COLO668 (cell line): ENCODE measurements around the gene SAP30.

Experiments
- DNase-seq: peaks from one replicate; lab custom pipeline; 2025; ENCODE audit not compliant: unreplicated experiment; lab: John Stamatoyannopoulos, UW

SAP30 gene

DNA sequence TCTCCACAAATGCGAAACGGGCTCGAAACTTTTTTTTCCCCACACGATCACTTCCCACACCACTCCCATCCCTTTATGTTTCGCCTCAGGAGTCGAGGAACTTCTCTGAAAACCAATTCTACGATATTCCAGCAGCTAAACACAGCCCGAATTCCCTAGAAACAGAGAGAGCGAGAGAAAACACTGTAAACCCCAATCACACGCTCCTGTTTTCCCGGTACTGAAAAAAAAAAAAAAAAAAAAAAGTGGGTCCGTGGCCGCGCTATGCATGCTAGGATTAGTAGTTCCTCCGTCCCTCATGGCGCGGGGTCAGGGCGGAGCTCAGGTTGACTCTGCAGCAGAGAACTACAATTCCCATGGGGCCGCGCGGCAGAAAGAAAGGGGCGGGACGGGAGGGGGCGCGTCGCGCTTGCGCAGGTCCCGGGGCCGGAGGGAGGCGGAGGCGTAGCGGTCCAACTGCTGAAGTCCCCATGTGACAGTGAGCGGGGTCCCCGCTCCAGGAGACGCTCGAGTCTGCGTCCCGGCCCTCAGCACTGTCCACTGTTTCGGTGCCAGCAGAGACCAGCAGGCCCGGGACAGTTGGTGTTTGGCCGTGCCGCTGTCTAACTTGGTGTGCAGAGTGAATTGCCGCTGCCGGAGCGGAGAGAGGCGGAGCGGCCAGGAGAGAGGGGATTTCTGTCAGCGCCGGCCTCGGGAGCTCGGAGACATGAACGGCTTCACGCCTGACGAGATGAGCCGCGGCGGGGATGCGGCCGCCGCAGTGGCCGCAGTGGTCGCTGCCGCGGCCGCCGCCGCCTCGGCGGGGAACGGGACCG lies at the start of gene SAP30:
TSS of gene SAP30 (plus strand) at position 478 of the 815 bp plus-strand sequence. CDS start at position 707, 229 bp downstream.
- peak; percentile 98 for DNase-seq

- DNase-seq, result no peak
Measured at GRCh38 chr4:173325007-173325736, 45.6 kb upstream of the SAP30 start.

DNA sequence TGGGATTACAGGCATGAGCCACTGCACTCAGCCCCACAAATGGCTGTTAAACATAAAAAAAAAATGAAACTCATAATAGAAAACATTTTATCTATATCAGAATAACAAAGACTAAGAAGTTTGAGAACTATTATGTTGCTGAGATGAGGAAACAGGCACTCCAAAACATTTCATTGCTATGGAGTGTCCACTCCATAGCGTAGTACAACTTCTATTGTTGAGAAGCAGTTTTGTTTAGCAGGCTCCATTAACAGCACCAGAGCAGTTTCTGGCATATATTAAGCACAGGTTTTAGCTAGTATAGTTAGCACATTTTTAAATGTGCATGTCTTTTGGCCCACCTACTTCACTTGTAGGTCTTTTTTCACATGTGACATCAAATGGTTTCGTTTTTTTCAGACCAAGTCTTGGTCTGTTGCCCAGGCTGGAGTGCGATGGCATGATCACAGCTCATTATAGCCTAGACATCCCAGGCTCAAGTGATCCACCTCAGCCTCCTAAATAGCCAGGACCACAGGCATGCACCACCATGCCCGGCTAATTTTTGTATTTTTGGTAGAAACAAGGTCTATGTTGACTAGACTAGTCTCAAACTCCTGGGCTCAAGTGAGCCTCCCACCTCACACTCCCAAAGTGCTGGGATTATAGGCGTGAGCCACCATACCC lies 42.4 kb upstream of the SAP30 start:
- DNase-seq, result no peak

GRCh38 chr4:173330590-173330989 lies 40.2 kb upstream of the SAP30 start:
- DNase-seq, result no peak

DNA sequence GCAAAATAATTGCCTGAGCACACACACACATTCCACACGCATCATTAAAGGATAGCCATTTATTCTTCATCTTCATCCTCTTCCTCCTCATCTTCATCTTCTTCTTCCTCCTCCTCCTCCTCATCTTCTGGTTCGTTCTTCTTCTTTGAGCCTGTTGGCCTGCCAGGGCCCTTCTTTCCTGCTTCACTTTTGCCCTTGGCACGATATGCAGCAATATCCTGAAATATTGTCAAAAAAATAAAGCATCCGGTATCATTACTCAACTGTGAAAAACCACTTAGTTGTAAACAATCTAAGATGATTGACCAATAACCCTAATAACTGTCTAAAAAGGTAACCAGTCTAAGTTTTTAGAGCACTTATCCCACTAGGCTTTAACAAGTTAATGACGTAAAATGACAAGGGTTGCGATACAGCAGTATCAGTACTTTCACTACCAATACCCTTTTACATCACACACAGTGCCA lies 38.7 kb upstream of the SAP30 start:
- DNase-seq, result no peak

DNA sequence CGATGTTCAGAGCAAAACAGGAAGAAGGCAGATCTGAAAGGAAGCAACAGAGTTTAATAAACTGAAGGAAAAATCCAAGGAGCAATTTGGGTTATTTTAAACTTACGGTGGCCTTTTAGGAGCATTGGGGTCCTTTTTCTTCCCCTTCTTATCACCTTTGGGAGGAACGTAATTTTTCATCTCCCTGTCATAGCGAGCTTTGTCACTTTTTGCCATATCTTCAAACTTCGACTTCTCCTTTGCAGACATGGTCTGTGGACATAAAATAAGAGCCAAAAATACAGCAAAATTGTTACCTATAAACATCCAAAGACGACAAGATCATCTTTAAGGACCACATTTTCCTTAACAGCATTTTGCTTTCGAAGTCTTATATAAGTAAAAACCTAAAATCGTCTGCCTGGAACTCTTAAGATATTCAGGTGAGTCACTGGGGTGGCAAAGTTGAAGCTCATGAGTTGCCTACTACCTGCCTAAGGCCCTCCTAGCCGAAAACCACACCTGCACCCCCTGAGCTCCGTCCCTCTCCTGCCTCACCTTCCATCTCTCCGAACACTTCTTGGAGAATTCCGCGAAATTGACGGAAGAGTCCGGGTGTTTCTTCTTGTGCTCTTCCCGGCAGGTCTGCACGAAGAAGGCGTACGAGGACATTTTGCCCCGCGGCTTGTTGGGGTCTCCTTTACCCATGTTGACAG lies 37.6 kb upstream of the SAP30 start:
- no peak for DNase-seq

DNA sequence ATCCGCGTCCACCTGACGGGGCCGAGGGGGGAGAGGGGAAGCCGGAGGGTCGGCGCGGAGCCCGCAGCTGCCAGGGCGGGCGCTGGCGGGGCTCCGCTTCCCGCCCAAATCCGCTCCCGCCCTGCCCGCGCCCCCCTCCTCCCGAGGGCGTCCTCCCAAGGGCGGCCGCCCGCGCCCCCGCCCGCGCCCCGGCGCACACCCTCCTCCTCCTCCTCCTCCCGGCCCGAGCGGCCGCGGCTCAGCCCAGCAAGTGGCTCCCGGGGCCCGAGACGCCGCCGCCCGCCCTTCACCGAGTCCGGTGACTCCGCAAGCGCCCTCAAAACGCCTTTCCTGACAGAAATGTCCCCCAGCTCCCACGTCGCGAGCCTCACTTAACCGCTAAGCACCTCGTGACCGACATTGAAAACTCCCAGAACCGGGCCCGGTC lies 37.1 kb upstream of the SAP30 start:
- peak; percentile 65 for DNase-seq

DNA sequence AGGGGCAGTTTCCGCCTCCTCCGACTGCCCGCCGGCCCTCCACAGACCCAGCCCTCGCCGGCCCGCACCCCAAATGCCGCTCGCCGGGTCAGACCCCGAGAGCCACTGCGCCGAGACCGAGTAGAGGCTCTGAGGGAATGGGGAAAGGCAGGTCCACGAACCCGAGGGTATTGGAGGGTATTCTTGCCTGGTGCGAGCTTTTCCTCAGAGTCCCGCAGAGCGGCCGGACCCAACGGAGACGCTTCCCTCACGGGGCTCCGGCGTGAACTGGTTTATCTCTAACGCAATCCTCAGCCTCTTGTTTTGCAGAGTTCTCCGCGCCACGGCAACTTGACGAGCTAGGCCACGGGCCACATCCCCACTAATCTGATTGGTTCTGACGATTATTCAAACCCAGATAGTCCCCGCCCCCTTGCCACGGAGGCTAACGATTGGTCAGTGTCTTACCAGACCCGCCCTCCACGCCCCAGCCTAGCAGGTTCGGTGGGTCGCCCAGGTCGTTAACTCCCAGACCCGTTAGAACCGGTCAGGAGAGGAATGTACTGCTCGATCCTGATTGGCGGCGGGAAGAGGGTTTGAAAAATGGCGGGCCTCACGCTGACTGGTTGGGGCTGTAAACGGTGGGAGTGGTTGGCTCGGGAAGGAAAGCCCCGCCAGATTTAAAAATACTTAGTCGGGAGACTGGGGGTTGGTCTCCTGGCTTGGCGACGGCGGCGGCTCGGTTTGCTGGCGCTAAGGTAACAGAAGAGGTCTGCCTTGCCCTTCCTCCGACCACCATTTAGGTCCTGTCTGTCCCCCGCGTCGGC lies 36.5 kb upstream of the SAP30 start, which contains the start of gene HMGB2:
TSS of gene HMGB2 (minus strand) at position 274 of the 806 bp plus-strand sequence. CDS start 709 bp downstream, outside the sequence.
- peak; percentile 99 for DNase-seq

GRCh38 chr4:173334891-173335752 lies 35.6 kb upstream of the SAP30 start:
- peak; percentile 93 for DNase-seq

DNA sequence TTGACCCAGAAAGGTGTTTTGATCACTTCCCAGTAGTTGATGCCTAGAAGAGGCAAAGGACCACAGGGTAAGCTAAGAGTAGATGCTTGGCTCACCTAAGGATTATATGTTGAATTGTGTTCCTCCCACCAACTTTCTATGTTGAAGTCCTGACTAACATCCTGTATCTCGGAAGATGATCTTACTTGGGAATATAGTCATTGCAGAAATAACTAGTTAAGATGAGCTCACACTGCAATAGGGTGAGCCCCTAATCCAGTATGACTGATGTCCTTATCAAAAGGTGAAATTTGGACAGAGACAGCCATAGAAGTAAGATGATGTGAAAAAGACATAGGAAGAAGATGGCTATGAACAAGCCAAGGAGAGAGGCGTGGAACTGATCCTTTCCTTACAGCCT lies 33.3 kb upstream of the SAP30 start:
- DNase-seq, result no peak

DNA sequence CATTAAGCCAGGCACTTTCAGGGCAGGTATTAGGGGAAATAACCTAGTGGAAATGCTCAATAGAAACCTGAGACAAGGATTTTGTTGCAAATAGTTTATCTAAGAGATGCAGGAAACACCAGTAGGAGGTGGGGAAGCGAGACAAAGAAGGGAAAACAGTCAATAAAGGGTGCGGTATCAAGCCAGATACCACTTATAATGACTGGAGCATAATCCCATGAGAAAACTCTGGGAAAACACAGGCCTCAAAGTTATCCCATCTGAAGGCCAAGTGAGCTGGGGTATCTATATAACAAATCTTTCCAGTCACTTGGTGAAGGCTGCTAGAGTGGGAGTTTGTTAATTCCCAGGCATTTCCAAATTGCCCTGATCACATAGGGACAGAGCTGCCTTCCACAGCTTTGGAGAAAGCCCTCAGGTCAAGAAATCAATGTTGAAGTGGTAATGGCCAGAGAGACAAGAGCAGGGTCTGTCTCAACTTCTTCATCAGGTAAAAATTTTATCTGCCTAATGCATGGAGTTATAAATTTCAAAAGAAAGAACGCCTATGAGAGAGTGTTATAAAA lies 26.8 kb upstream of the SAP30 start:
- DNase-seq, result no peak

- DNase-seq, result no peak
Measured at GRCh38 chr4:173345648-173346047, 25.1 kb upstream of the SAP30 start.

DNA sequence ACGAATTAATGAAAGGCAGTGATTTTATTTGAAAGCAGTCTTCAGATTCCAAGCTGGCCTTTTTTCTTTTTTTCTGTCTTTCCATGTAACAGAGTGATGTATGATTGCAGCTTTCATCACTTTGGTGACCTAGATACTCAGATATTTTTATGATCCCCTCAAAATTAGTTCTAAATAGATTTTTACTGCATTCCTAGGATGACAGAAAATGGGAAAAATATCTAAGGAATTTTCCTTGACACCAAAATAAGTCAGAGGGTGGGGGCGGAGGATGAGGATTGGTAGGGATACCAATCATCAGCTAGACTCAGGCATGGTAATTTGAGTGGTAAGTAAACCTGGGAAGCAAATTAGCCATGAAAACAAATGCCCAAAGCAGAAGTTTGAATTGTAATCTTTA lies 24.7 kb upstream of the SAP30 start:
- DNase-seq, result no peak

DNA sequence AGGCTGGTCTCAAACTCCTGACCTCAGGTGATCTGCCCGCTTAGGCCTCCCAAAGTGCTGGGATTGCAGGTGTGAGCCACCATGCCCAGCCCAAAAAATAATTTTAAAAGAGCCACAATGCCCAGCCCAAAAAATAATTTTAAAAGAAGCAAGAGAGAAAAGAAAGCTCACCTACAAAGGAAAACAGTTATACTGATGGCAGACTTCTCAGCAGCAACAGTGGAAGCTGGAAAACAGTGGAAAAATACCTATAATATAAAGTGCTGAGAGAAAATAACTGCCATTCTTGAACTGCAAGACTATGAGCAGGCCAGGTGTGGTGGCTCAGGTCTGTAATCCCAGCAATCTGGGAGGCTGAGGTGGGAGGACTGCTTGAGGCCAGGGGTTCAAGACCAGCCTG lies 23.3 kb upstream of the SAP30 start:
- no peak for DNase-seq

DNA sequence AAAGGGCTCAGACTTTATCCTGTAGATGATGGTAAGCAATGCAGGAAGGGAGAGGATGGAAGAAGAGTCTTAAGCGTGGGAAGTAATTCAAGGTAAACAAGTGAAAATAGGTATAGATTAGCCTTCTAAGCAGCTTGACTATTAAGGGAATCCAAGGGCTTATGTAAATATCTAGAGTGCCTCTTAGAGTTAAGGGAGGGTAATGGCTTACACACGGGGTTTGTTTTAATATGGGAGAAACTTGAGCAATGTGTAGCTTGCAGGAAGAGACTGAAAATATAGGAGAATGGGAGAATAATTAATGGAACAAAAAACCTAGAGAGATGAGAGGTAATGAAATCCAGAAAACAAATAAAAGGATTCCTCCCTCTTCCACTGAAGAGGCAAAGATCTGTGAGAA lies 12.8 kb upstream of the SAP30 start:
- DNase-seq, result no peak

DNA sequence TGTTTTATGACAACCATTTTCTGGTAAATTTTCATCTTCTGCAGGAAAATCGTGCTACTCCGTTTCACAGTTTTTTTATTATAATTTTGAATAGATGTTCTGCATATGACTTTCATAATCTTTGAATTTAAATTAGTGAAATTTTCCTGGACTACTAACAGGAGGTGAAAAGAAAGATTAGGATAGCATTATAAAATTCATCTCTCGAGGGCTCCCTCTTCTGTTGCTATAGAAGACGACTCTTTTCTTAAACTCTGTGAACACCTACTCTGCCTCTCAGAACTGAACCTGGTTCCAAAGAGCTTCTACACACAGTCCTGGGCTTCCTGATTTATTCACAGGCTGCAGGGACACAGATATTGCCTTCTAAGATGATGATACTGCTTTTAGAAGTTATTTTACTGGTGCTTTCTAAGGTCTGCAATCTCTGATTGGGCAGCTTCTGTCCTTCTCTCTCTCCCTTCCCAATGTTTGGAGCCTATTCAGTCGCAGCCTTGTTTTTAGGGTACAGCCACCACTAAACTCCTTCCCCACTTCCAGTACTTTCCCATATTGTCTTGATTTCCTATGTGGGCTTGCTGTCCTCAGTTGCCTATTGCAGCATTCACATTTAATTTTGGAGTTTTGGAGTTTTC lies 10.1 kb upstream of the SAP30 start:
- DNase-seq, result no peak

GRCh38 chr4:173362666-173363065 lies 8.1 kb upstream of the SAP30 start:
- no peak for DNase-seq

DNA sequence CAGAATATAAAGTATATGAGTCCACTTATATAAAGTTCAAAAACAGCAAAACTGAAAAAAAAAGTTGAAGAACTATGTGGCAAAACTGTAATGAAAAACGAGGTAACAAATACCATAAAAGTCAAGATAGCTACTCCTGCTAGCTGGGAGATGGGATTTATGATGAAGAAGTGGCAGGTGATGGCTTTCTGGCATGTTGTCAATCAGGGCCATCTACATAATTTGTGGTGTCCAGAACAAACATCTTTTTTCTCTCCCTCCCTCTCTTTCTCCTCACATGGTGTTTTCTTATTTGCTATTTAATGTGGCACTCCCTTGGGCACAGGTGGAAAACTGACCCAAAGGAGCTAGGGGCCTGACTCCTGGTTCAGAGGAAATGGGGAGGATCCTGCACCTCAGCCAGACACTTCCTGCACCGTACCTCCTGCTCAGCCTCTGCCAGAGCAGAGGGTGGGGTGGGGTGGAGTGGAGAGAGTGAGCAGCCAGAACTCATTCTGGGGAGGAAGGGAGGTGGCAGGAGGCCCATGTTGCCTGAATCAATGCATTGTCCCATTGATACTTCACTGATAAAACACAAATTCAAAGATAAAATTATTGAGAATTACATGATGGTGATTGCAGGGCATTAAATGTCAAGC lies 5.3 kb upstream of the SAP30 start:
- no peak for DNase-seq
